Measurements from ENCODE around the gene SGMS1. TPM values are rescaled to one million over a fixed set of nuclear protein-coding genes. Genes with fewer than 3 reads are reported as not detected.

The SGMS1 gene
- total RNA-seq, 2 donors from 2014 or later = 67.0 to 68.2 TPM

DNA sequence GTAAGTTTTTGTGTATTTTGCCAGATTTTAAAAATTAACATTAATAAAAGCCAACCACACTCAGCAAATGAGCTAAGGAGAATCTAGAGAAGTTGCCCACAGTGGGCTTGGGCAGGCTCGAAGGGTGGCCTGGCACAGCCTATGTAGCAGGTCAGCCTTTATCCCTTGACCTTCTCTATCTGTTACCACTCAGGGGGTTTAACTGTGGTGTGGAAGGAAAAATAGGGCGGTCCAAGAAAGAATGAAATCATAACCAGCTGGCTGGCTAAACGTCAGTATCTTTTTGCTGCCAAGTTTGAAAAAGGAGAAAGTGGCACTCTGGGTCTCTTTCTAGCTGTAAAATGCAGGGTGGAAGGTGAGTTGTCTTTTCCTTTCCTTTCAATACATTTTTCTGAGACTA lies 242.1 kb downstream of the SGMS1 start:
- Histone ChIP-seq H3K4me1 (replicated peaks) (no peaks in the 10 kb centered on the region), H3K4me3 (no peak overlapping the region), H3K36me3 (no peaks in the 10 kb centered on the region), H3K27me3 (replicated peaks; ENCODE audit: insufficient read depth) (no peaks in the 10 kb centered on the region), H3K9me3 (no peaks in the 10 kb centered on the region), H3K27ac (no peak overlapping the region)
- WGBS = 59% methylated on average over 3 of the region's 3 CpGs
- no peak for DNase-seq (ENCODE audit: low spot score)
- intact Hi-C loops (cut with DNase I) = loop anchor here (5.0 kb wide), 1 partner anchor 54 kb away; no protein-coding TSS in a partner anchor
- TF ChIP-seq, protein P1, sequence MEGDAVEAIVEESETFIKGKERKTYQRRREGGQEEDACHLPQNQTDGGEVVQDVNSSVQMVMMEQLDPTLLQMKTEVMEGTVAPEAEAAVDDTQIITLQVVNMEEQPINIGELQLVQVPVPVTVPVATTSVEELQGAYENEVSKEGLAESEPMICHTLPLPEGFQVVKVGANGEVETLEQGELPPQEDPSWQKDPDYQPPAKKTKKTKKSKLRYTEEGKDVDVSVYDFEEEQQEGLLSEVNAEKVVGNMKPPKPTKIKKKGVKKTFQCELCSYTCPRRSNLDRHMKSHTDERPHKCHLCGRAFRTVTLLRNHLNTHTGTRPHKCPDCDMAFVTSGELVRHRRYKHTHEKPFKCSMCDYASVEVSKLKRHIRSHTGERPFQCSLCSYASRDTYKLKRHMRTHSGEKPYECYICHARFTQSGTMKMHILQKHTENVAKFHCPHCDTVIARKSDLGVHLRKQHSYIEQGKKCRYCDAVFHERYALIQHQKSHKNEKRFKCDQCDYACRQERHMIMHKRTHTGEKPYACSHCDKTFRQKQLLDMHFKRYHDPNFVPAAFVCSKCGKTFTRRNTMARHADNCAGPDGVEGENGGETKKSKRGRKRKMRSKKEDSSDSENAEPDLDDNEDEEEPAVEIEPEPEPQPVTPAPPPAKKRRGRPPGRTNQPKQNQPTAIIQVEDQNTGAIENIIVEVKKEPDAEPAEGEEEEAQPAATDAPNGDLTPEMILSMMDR (IDR thresholded peaks at IDR 0.05) = no peak
- TF ChIP-seq POLR2A (IDR thresholded peaks at IDR 0.05) = no peak
- no peak for TF ChIP-seq POLR2AphosphoS5 (IDR thresholded peaks at IDR 0.05)

- Histone ChIP-seq H3K4me1 (replicated peaks) (no peaks in the 10 kb centered on the region), H3K27me3 (replicated peaks; ENCODE audit: insufficient read depth) (no peaks in the 10 kb centered on the region), H3K4me3 (no peak overlapping the region), H3K9me3 (no peaks in the 10 kb centered on the region), H3K36me3 (no peaks in the 10 kb centered on the region), H3K27ac (no peak overlapping the region)
- TF ChIP-seq POLR2A (IDR thresholded peaks at IDR 0.05) = no peak
- TF ChIP-seq POLR2AphosphoS5 (IDR thresholded peaks at IDR 0.05) = no peak
- TF ChIP-seq, protein P1 (IDR thresholded peaks at IDR 0.05) = no peak
- intact Hi-C loops (cut with DNase I) = loop anchor here (5.0 kb wide), 1 partner anchor 52 kb away; no protein-coding TSS in a partner anchor
- DNase-seq (ENCODE audit: low spot score) = no peak
- 44% methylated on average over 2 of the region's 2 CpGs for WGBS
Measured at GRCh38 chr10:50379616-50380015, 244.1 kb downstream of the SGMS1 start.

DNA sequence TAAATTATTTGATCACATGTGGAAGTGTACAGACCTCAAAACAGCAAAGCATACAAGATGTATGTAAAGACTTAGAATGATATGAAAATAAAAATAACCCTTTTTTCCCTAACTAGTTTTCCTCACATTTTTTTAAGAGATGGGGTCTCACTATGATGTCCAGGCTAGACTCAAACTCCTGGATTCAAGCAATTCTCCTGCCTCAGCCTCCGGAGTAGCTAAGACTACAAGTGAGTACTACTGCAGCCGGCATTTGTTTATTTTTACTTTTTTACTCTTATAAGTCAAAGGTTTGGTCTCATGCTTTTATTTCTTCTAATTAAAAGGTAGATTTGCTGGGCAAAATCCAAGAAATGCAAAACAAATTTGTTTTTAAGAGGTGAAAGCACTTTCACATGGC lies 248.0 kb downstream of the SGMS1 start:
- WGBS = 76% methylated on average over 2 of the region's 2 CpGs
- no peaks in the 10 kb centered on the region for H3K36me3 ChIP-seq
- no peak for DNase-seq (ENCODE audit: low spot score)
- no peaks in the 10 kb centered on the region for H3K27me3 ChIP-seq (replicated peaks; ENCODE audit: insufficient read depth)
- H3K9me3 ChIP-seq = no peaks in the 10 kb centered on the region
- H3K4me3 ChIP-seq = no peak overlapping the region
- H3K4me1 ChIP-seq (replicated peaks) = peaks cover 2% of the 10 kb centered on the region
- H3K27ac ChIP-seq = no peak overlapping the region
- intact Hi-C loops (cut with DNase I) = no loop called here
- TF ChIP-seq POLR2A (IDR thresholded peaks at IDR 0.05) = no peak
- TF ChIP-seq POLR2AphosphoS5 (IDR thresholded peaks at IDR 0.05) = no peak
- TF ChIP-seq, protein P1 (IDR thresholded peaks at IDR 0.05) = no peak

DNA sequence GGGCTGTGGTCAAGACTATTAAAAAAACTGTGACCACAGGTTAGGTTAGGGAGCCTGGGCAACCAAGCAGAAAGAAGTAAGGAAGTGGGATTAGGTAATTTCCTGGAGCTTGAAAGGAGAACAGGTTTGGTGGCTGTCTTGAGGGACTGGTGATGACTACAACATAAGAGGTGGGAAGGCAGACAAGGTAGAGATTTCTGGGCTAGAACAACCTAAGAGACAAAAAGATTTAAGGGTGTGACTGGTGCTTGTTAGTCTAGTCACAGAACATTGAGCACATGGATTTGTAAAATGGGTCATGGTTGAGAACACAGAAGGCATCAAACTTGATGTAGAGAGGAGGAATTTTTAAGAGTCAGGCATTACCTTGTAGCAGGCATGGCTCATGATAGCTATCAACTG lies 248.7 kb downstream of the SGMS1 start:
- no peaks in the 10 kb centered on the region for H3K9me3 ChIP-seq
- H3K4me1 ChIP-seq (replicated peaks) = peaks cover 2% of the 10 kb centered on the region
- intact Hi-C loops (cut with DNase I) = no loop called here
- no peak for TF ChIP-seq POLR2A (IDR thresholded peaks at IDR 0.05)
- TF ChIP-seq, protein P1 (IDR thresholded peaks at IDR 0.05) = no peak
- TF ChIP-seq POLR2AphosphoS5 (IDR thresholded peaks at IDR 0.05) = no peak
- no peak for DNase-seq (ENCODE audit: low spot score)
- H3K27ac ChIP-seq = no peak overlapping the region
- H3K27me3 ChIP-seq (replicated peaks; ENCODE audit: insufficient read depth) = no peaks in the 10 kb centered on the region
- no peak overlapping the region for H3K4me3 ChIP-seq
- H3K36me3 ChIP-seq = no peaks in the 10 kb centered on the region

DNA sequence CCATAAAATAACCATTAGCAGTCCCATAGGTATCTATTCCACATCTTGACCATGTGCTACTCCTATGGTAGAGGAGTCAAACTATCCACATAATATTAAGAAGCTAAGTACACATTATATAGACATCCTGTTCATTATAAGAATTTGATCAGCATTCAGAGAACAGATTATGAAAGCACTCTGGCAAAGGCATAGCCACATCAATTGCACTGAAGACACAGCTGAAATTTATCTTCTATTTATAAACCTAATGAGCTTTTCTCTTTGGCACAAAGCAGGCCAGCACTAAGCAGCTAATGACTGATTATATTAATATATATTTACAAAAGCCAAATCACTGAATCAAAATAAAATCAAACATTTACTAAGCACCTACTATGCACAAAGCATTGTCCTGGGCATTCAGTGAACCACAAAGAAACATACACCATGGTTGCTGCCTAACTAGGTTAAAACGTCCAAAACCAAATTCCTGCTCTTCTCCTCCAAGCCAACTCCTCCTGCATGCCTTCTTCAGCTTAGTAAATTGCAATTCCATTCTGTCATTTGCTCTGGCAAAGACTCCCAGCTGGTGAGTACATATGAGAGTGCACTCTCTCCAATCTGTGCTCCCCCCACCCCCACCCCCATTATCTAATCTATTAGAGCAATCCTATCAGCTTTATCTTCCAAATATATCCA lies 249.8 kb downstream of the SGMS1 start:
- DNase-seq (ENCODE audit: low spot score) = no peak
- TF ChIP-seq, protein P1 (IDR thresholded peaks at IDR 0.05) = no peak
- no peak for TF ChIP-seq POLR2AphosphoS5 (IDR thresholded peaks at IDR 0.05)
- no peak for TF ChIP-seq POLR2A (IDR thresholded peaks at IDR 0.05)
- peaks cover 2% of the 10 kb centered on the region for H3K4me1 ChIP-seq (replicated peaks)
- no peaks in the 10 kb centered on the region for H3K9me3 ChIP-seq
- no peaks in the 10 kb centered on the region for H3K36me3 ChIP-seq
- intact Hi-C loops (cut with DNase I) = no loop called here
- WGBS = 12% methylated on average over 1 of the region's 1 CpG
- H3K27me3 ChIP-seq (replicated peaks; ENCODE audit: insufficient read depth) = no peaks in the 10 kb centered on the region
- no peak overlapping the region for H3K27ac ChIP-seq
- no peak overlapping the region for H3K4me3 ChIP-seq

Measured in prostate gland (tissue), 2 donors.